HG02870 (cell line): ENCODE data around the gene SERINC1.
A peak's percentile ranks its signal among the peaks of the same experiment; 100 is the strongest.

Experiments used
- ATAC-seq: cut with Tn5 transposase; IDR thresholded peaks from one replicate; pipeline ENCODE4 v1.9.1; 2021; ENCODE audit warnings: mild to moderate bottlenecking, moderate library complexity; ENCODE audit not compliant: unreplicated experiment

SERINC1 gene

GRCh38 chr6:122438975-122439374 lies 32.6 kb downstream of the SERINC1 start:
- no peak for ATAC-seq

GRCh38 chr6:122432816-122433215 lies 38.8 kb downstream of the SERINC1 start:
- peak; percentile 81 for ATAC-seq

- ATAC-seq: no peak
Observed at GRCh38 chr6:122431780-122432179, 39.8 kb downstream of the SERINC1 start.

- no peak for ATAC-seq
Observed at GRCh38 chr6:122429323-122429722, 42.3 kb downstream of the SERINC1 start.

- ATAC-seq: no peak
Observed at GRCh38 chr6:122428781-122429180, 42.8 kb downstream of the SERINC1 start.

- ATAC-seq: no peak
Observed at GRCh38 chr6:122426597-122426996, 45.0 kb downstream of the SERINC1 start.

GRCh38 chr6:122423734-122424133 lies 47.9 kb downstream of the SERINC1 start:
- ATAC-seq: no peak

- peak; percentile 97 for ATAC-seq
Observed at GRCh38 chr6:122422614-122423267, 48.9 kb downstream of the SERINC1 start.

GRCh38 chr6:122422003-122422402 lies 49.6 kb downstream of the SERINC1 start:
- ATAC-seq: no peak

- no peak for ATAC-seq
Observed at GRCh38 chr6:122416825-122417224, 54.8 kb downstream of the SERINC1 start.

GRCh38 chr6:122412001-122412400 lies 59.6 kb downstream of the SERINC1 start:
- no peak for ATAC-seq

GRCh38 chr6:122408702-122409458 lies 62.7 kb downstream of the SERINC1 start:
- ATAC-seq: no peak

- ATAC-seq: no peak
Observed at GRCh38 chr6:122408240-122408639, 63.4 kb downstream of the SERINC1 start.

- no peak for ATAC-seq
Observed at GRCh38 chr6:122407712-122408111, 63.9 kb downstream of the SERINC1 start.

GRCh38 chr6:122406187-122406586 lies 65.4 kb downstream of the SERINC1 start:
- no peak for ATAC-seq

GRCh38 chr6:122405417-122405816 lies 66.2 kb downstream of the SERINC1 start:
- no peak for ATAC-seq

- ATAC-seq: no peak
Observed at GRCh38 chr6:122404444-122404843, 67.2 kb downstream of the SERINC1 start.

GRCh38 chr6:122401104-122401503 lies 70.5 kb downstream of the SERINC1 start:
- ATAC-seq: no peak

GRCh38 chr6:122400462-122401089 lies 71.0 kb downstream of the SERINC1 start:
- no peak for ATAC-seq

- ATAC-seq: peak; percentile 16
Observed at GRCh38 chr6:122400121-122400450, 71.5 kb downstream of the SERINC1 start.

GRCh38 chr6:122399348-122400120 lies 72.1 kb downstream of the SERINC1 start, which contains the start of gene HSF2:
Gene HSF2, plus strand, starts transcription at chr6:122399652. Its CDS starts 86 bp downstream, at chr6:122399738.
- peak; percentile 96 for ATAC-seq
